LNCaP clone FGC (cell line): ENCODE measurements around the gene SLC9A1.

Experiments used
- DNase-seq: peaks from one replicate; pipeline ENCODE4 v3.0.0-alpha.2; 2011; ENCODE audit warnings: low read depth
- H3K4me3 ChIP-seq: 2 replicates; pipeline ENCODE4 v1.5.1; 2011; ENCODE audit warnings: mild to moderate bottlenecking, low read depth, low read length, control low read depth
- TF ChIP-seq, protein P1 (sequence below): IDR thresholded peaks from 2 replicates; pipeline ENCODE4 v1.5.1; 2012; ENCODE audit warnings: mild to moderate bottlenecking; ENCODE audit not compliant: control insufficient read depth, insufficient read depth; ENCODE audit errors: extremely low read depth

SLC9A1 gene

DNA sequence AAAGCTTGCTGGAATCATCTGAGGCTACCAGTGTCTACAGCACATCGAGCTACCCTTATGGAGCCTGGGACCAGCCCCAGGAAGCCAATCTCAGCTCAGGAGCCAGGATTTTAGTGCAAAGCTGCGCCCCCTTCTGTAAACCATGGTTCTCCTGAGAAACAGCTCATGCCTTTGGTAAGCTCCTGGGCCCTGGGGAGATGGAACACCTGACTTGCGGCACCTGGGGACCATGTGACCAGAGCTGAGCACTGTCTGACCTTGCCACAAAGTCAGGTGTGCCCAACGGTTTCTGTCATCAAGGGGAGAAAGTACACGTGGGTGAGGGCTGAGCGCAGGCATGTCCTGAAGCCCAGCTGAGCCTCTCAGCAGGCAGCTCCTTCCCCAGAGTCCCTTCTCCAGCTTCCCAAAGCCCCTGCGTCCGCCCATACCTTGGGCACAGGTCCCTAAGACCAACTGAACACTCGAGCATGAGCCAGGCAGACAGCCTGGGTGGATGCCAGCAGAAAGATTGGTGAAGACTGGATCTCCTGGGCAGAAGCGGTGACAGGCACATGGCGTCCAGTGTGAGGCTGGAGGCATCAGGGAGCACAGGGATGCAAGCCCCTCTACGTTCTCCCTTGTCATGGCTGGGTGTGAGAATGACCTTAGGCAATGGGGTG is 84.4 kb downstream of the SLC9A1 start:
- TF ChIP-seq, protein P1, sequence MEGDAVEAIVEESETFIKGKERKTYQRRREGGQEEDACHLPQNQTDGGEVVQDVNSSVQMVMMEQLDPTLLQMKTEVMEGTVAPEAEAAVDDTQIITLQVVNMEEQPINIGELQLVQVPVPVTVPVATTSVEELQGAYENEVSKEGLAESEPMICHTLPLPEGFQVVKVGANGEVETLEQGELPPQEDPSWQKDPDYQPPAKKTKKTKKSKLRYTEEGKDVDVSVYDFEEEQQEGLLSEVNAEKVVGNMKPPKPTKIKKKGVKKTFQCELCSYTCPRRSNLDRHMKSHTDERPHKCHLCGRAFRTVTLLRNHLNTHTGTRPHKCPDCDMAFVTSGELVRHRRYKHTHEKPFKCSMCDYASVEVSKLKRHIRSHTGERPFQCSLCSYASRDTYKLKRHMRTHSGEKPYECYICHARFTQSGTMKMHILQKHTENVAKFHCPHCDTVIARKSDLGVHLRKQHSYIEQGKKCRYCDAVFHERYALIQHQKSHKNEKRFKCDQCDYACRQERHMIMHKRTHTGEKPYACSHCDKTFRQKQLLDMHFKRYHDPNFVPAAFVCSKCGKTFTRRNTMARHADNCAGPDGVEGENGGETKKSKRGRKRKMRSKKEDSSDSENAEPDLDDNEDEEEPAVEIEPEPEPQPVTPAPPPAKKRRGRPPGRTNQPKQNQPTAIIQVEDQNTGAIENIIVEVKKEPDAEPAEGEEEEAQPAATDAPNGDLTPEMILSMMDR = no peak
- no peak for DNase-seq
- H3K4me3 ChIP-seq = no peak overlapping the region

DNA sequence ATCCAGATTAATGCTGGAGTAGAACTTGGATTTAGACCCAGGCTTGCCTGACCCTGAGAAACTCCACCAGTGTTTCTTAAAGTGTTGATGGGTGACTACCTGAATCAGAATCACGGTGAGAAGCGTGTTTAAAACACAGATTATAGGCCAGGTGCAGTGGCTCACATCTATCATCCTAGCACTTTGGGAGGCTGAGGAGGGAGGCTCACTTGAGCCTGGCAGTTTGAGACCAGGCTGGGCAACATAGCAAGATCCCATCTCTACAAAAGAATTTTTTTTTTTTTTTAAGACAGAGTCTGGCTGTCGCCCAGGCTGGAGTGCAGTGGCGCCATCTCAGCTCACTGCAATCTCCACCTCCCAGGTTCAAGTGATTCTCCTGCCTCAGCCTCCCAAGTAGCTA is 86.0 kb downstream of the SLC9A1 start:
- no peak overlapping the region for H3K4me3 ChIP-seq
- TF ChIP-seq, protein P1 = no peak
- DNase-seq = no peak

GRCh38 chr1:27065999-27066630 is 88.8 kb downstream of the SLC9A1 start:
- no peak overlapping the region for H3K4me3 ChIP-seq
- DNase-seq = no peak
- TF ChIP-seq, protein P1 = no peak

- TF ChIP-seq, protein P1 = no peak
- DNase-seq = no peak
- no peak overlapping the region for H3K4me3 ChIP-seq
Observed at GRCh38 chr1:27060891-27061290, 94.0 kb downstream of the SLC9A1 start.

DNA sequence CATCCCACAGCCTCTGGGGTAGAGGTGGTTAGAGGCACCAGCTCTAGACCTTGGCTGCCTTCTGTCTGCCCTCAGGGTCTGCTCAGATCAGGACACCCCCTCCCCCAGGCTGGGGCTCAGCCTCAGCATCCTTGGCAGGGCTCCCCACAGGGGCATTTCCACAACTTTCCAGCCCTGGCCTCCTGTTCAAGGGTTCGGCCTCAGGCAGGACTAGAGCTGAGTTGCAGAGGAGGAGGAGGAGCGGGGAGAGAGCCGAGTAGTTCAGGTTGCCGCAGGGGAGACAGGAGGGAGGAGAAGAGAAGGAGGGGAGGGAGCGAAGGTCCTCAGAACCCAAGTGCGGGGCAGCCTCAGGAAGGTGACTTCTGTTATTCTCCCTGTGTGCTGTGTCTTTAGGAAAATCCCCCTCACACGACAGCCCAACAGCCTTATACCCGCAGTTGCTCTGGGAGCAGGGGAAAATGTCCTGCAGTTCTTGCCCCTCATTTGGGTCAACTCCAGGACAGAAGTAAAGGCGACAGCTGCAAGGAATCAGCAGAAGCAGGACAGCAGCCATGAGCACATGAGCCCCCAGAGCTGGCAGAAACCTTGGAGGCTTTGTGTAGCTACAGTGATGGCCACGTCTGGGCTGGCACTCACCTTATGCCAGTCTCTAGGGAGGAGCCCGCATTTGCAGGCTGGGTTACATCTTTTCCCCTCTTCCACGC is 95.8 kb downstream of the SLC9A1 start:
- no peak overlapping the region for H3K4me3 ChIP-seq
- no peak for DNase-seq
- TF ChIP-seq, protein P1 = no peak

DNA sequence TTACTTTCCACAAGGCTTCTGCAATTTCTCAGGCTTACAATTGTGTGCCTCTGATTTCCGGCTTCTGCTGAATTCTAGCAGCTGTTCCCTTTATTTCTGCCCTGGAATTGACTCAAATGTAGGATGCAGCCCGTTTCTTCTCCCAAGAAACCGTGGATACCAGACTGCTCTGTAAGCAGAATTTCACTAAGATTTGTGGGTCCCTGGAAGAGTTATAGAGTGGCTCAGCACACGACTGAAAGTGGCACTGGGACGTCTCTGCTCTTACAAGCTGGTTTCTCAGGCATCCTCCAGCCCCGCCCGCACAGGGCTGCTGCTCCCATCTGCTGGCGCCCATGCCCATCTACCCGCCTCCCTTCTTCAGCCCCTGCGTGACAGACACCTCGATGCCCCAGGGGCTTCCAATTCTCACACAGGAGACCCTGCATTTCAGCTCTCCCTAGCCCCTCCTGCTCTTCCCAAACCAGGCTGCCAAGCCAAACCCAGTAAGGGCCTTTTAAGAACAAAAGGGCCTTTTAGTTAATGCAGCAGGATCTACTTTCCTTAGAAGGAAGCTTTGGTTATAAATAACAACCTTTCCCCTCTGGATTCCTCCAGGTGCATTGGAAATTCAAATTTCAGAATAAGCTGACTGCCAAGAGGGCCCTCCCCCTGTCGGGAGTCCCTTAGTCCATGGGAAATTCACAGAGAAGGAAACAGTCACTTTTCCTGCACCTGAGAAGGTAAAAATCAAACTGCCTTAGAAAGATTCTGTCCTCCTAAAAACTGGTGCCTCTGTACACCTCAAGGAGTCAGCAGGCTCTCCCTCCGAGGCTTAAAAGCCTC is 96.9 kb downstream of the SLC9A1 start:
- H3K4me3 ChIP-seq = no peak overlapping the region
- no peak for DNase-seq
- TF ChIP-seq, protein P1 = no peak
